Neural cell (in vitro differentiated cells): ENCODE data around the gene NTRK2. TPM values are rescaled to one million over a fixed set of nuclear protein-coding genes. Genes with fewer than 3 reads are reported as not detected.

Experiments
- H2AFZ ChIP-seq: fragments of 200-600, 300-800 bp; sonication (generic), shearing (Covaris generic); 2 replicates; pipeline ENCODE4 v1.6.0; 2014; ENCODE audit warnings: low read depth, mild to moderate bottlenecking, antibody characterized with exemption, low read length, moderate library complexity
- H3F3A ChIP-seq: fragments of 200-600 bp; shearing (Covaris generic); 2 replicates; pipeline ENCODE4 v1.6.1; 2016; ENCODE audit warnings: mild to moderate bottlenecking, moderate library complexity, mixed read lengths, antibody characterized with exemption, low read length; ENCODE audit not compliant: insufficient read depth, poor library complexity, severe bottlenecking
- H3K27ac ChIP-seq: fragments of 200-600, 300-800 bp; sonication (generic), shearing (Covaris generic); 2 replicates; pipeline ENCODE4 v1.5.1; 2014; ENCODE audit warnings: mild to moderate bottlenecking, low read length, moderate library complexity
- H3K27me3 ChIP-seq: fragments of 300-800, 200-600 bp; sonication (generic), shearing (Covaris generic); 2 replicates; pipeline ENCODE4 v1.6.0; 2014; ENCODE audit warnings: mild to moderate bottlenecking, low read depth, low read length, moderate library complexity; ENCODE audit not compliant: insufficient read depth
- H3K36me3 ChIP-seq: fragments of 300-800, 200-600 bp; sonication (generic), shearing (Covaris generic); 2 replicates; pipeline ENCODE4 v1.5.1; 2014; ENCODE audit warnings: mild to moderate bottlenecking, antibody characterized with exemption, low read length, moderate library complexity; ENCODE audit not compliant: insufficient read depth
- H3K4me2 ChIP-seq: fragments of 300-800, 200-600 bp; sonication (generic), shearing (Covaris generic); 2 replicates; pipeline ENCODE4 v1.6.0; 2014; ENCODE audit warnings: mild to moderate bottlenecking, low read length
- H3K4me3 ChIP-seq: fragments of 300-800, 200-600 bp; sonication (generic), shearing (Covaris generic); 2 replicates; pipeline ENCODE4 v1.5.1; 2014; ENCODE audit warnings: mild to moderate bottlenecking, low read length, moderate library complexity
- H3K79me2 ChIP-seq: fragments of 200-600 bp; shearing (Covaris generic); replicated peaks from 2 replicates; pipeline ENCODE4 v1.6.0; 2014; ENCODE audit warnings: mild to moderate bottlenecking, low read length, moderate library complexity; ENCODE audit not compliant: insufficient read depth
- H3K9ac ChIP-seq: fragments of 300-800, 200-600 bp; sonication (generic), shearing (Covaris generic); 2 replicates; pipeline ENCODE4 v1.6.1; 2016; ENCODE audit warnings: mild to moderate bottlenecking, low read length, mixed read lengths
- H3K9me2 ChIP-seq: fragments of 200-600 bp; shearing (Covaris generic); 2 replicates; pipeline ENCODE4 v1.6.1; 2016; ENCODE audit warnings: mild to moderate bottlenecking, low read length, mixed read lengths; ENCODE audit not compliant: insufficient read depth
- H3K9me3 ChIP-seq: fragments of 200-600, 300-800 bp; sonication (generic), shearing (Covaris generic); 2 replicates; pipeline ENCODE4 v1.6.1; 2016; ENCODE audit warnings: mild to moderate bottlenecking, mixed run types, low read length, moderate library complexity, mixed read lengths
- H4K20me1 ChIP-seq: fragments of 200-600 bp; shearing (Covaris generic); 2 replicates; pipeline ENCODE4 v1.6.1; 2016; ENCODE audit warnings: mild to moderate bottlenecking, mixed run types; ENCODE audit not compliant: insufficient read depth
- CTCF ChIP-seq: fragments of 450-650 bp; IDR thresholded peaks from 2 replicates; pipeline ENCODE4 v1.5.1; 2014; ENCODE audit warnings: antibody characterized with exemption, mild to moderate bottlenecking, moderate library complexity; ENCODE audit not compliant: poor library complexity, severe bottlenecking
- EP300 ChIP-seq: fragments of 450-650 bp; conservative IDR thresholded peaks from 2 replicates; pipeline ENCODE4 v1.6.1; 2014; ENCODE audit warnings: antibody characterized with exemption, mild to moderate bottlenecking, moderate library complexity; ENCODE audit not compliant: poor library complexity, severe bottlenecking
- EZH2 ChIP-seq: fragments of 200-600, 300-800 bp; shearing (Covaris generic), sonication (generic); IDR thresholded peaks from 2 replicates; pipeline ENCODE4 v1.6.1; 2014; ENCODE audit warnings: antibody characterized with exemption, low read length, borderline replicate concordance, mild to moderate bottlenecking; ENCODE audit not compliant: insufficient read depth, poor library complexity, severe bottlenecking
- MXI1 ChIP-seq: fragments of 450-650 bp; conservative IDR thresholded peaks from 2 replicates; pipeline ENCODE4 v1.6.1; 2014; ENCODE audit warnings: antibody characterized with exemption, mild to moderate bottlenecking; ENCODE audit not compliant: poor library complexity, severe bottlenecking
- POLR2AphosphoS5 ChIP-seq: IDR thresholded peaks from 2 replicates; pipeline ENCODE4 v1.6.1; 2012
- RAD21 ChIP-seq: fragments of 450-650 bp; conservative IDR thresholded peaks from 2 replicates; pipeline ENCODE4 v1.6.1; 2014; ENCODE audit warnings: antibody characterized with exemption, mild to moderate bottlenecking, moderate library complexity
- REST ChIP-seq: IDR thresholded peaks from 2 replicates; pipeline ENCODE4 v1.6.1; 2012; ENCODE audit warnings: borderline replicate concordance
- SMC3 ChIP-seq: fragments of 450-650 bp; conservative IDR thresholded peaks from 2 replicates; pipeline ENCODE4 v1.6.1; 2014; ENCODE audit warnings: antibody characterized with exemption, mild to moderate bottlenecking, moderate library complexity; ENCODE audit not compliant: poor library complexity
- TAF1 ChIP-seq: IDR thresholded peaks from 2 replicates; pipeline ENCODE4 v1.6.1; 2012; ENCODE audit warnings: low read depth
- polyA plus RNA-seq: library from polyadenylated mRNA; depleted of rRNA; stranded (reverse); fragments of >200 nt; gene quantifications from 2 replicates; pipeline ENCODE4 v1.2.3, GENCODE V29; 2014

The NTRK2 gene
- polyA plus RNA-seq, 1 donor from 2014 or later, result 14.2 TPM

- H4K20me1 ChIP-seq, result no peaks in the 10 kb centered on the region
Measured at GRCh38 chr9:84849049-84849448, 179.5 kb downstream of the NTRK2 start.

GRCh38 chr9:84850830-84851392 lies 181.4 kb downstream of the NTRK2 start:
- Histone ChIP-seq H3K79me2 (no peaks in the 10 kb centered on the region), H4K20me1 (no peaks in the 10 kb centered on the region), H3K27ac (no peak overlapping the region), H3K4me3 (no peak overlapping the region), H3K9ac (no peak overlapping the region), H3K9me3 (no peaks in the 10 kb centered on the region), H3K4me2 (no peak overlapping the region), H2AFZ (no peak overlapping the region), H3K36me3 (no peaks in the 10 kb centered on the region), H3F3A (no peaks in the 10 kb centered on the region), H3K9me2 (no peaks in the 10 kb centered on the region), H3K27me3 (no peaks in the 10 kb centered on the region)
- TF ChIP-seq MXI1 (no peak), TAF1 (no peak), REST (no peak)

More at GRCh38 chr9:84849049-84849448, 179.5 kb downstream of the NTRK2 start:
- no peaks in the 10 kb centered on the region for H3K36me3 ChIP-seq
- H3K9ac ChIP-seq, result no peak overlapping the region
- no peak overlapping the region for H3K4me3 ChIP-seq
- H3K4me2 ChIP-seq, result no peak overlapping the region
- no peaks in the 10 kb centered on the region for H3K9me3 ChIP-seq
- H3K79me2 ChIP-seq, result no peaks in the 10 kb centered on the region
- no peak for TF ChIP-seq POLR2AphosphoS5
- no peak for TF ChIP-seq TAF1
- TF ChIP-seq EP300, result no peak
- TF ChIP-seq CTCF, result no peak
- TF ChIP-seq MXI1, result no peak
- TF ChIP-seq RAD21, result no peak
- TF ChIP-seq SMC3, result no peak
- no peak for TF ChIP-seq REST
- no peak for TF ChIP-seq EZH2
- no peak overlapping the region for H2AFZ ChIP-seq
- H3F3A ChIP-seq, result no peaks in the 10 kb centered on the region
- no peaks in the 10 kb centered on the region for H3K27me3 ChIP-seq
- H3K9me2 ChIP-seq, result no peaks in the 10 kb centered on the region
- no peak overlapping the region for H3K27ac ChIP-seq
